ENCODE data around the gene MSI2. TPM values are rescaled to one million over a fixed set of nuclear protein-coding genes. Genes with fewer than 3 reads are reported as not detected.

MSI2 gene
- total and polyA plus RNA-seq, 9 of the 15 experiments (the other 6 are each of a cell fraction or from before 2014, with no cell fraction given), result 4.6 to 61.8 (median 42.4) TPM

GRCh38 chr17:57342963-57343589, 86.8 kb downstream of the MSI2 start (continued):
- TF ChIP-seq E2F3 (CRISPR knock-in tag; IDR thresholded peaks at IDR 0.05) (no peak), ZNF444 (CRISPR knock-in tag; IDR thresholded peaks at IDR 0.05) (no peak), ZNF436 (CRISPR knock-in tag; IDR thresholded peaks at IDR 0.05) (no peak), ZNF274 (IDR thresholded peaks at IDR 0.05; ENCODE audit: borderline replicate concordance, low read depth, low read length) (no peak), SMARCE1 (IDR thresholded peaks at IDR 0.05) (peak; percentile 53; the same call in 1 of the 2 replicates), ZNF197 (CRISPR knock-in tag; IDR thresholded peaks at IDR 0.05; ENCODE audit: low read depth) (no peak), PATZ1 (CRISPR knock-in tag; IDR thresholded peaks at IDR 0.05; ENCODE audit: borderline replicate concordance) (no peak), TAF9B (IDR thresholded peaks at IDR 0.05; ENCODE audit: partially characterized antibody) (peak; percentile 26), PTBP1 (IDR thresholded peaks at IDR 0.05; ENCODE audit: low read depth, low read length) (no peak), GABPB1 (CRISPR knock-in tag; IDR thresholded peaks at IDR 0.05) (no peak), NFRKB (IDR thresholded peaks at IDR 0.05; ENCODE audit: low read depth) (no peak), ZNF318 (IDR thresholded peaks at IDR 0.05; ENCODE audit: borderline replicate concordance in 1 of 2, low read depth in 1 of 2) (no peak), UBTF (IDR thresholded peaks at IDR 0.05; ENCODE audit: borderline replicate concordance in 1 of 2, low read depth in 2 of 2, low read length in 2 of 2) (no peak), RBFOX2 (IDR thresholded peaks at IDR 0.05; ENCODE audit: low read depth, low read length) (no peak), MTA2 (IDR thresholded peaks at IDR 0.05; ENCODE audit: low read depth) (peak; percentile 49; the same call in 1 of the 2 replicates), TCF7 (IDR thresholded peaks at IDR 0.05; ENCODE audit: borderline replicate concordance) (no peak)

All from K562 (cell line).